Cardiac septum (tissue), 1 donor: Measurements from ENCODE around the gene C1orf210. TPM values are rescaled to one million over a fixed set of nuclear protein-coding genes. Genes with fewer than 3 reads are reported as not detected.

ENCODE experiments used
- DNase-seq: peaks from one replicate; pipeline ENCODE4 v3.0.0-alpha.2; 2020; ENCODE audit warnings: low spot score
- intact Hi-C: fragments of 100-400 bp; cut with DNase I; formaldehyde crosslinking; loops from one replicate; pipeline ENCODE4 v1.14.0; 2022
- total RNA-seq: library from RNA; stranded (reverse); fragmentation: NEBNext Ultra II Directional; extraction: Animal tissue kit (Norgen Biotek cat#: 25700); gene quantifications from one replicate; pipeline ENCODE4 v1.2.1, GENCODE V29; 2021
- donor health status: DM: no; HTN: no; CAD: no.

The C1orf210 gene
- total RNA-seq, 1 donor from 2014 or later, result not detected

DNA sequence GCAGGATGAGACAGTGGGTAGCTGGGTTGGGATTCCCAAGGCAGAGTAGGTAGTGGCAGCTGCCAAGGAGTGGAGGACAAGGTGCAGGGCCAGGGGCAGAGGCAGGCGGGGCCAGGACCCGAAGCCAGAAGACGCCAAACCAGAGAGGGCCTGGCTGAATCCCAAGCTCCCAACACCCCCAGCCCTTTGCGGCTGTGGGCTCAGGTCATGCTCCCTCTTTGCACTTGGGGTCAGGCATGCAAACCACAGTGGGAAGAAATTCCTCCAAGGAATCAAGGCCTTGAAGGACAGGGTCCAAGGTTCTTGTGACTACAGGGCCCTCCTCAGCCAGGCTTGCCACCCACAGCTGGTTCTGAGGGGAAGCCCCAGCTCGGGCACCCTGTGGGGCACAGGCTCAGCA lies 6.2 kb downstream of the C1orf210 start:
- no peak for DNase-seq
- intact Hi-C loops, result no loop called here

DNA sequence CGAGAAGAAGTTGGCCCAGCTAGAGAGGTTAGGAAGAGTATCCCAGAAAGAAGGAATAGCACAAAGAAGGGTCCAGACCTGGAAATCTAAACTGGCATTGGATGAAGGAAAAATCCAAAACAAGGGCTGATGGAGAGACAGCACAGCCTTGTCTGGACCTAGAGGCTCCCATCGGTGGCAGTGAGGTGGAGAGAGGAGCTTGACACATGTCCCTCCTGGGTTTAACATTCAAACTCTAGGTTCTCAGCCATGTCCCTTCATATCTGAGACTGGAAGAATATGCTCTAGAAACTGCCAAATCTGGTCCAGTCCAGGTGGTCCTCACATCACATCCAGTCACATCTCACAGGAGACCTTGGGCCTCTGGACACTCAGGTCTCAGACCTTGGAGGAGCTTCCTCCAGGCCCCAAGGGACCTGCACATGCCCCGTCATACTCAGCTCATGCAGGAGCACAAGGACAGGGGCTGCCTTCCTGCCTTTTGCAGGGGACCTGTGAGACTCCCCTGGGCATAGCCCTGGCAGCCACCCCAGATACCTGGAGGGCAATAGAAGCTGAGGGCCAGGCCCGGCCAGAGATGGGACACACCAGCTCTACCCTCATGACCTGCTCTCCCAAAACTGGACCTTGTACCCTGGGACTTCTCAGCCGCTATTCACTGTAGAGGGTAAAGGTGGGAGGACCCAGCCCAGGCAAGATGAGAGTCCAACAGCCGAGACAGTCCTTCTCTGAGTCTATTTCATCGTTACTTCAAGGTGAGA lies 8.1 kb downstream of the C1orf210 start:
- DNase-seq, result peak; percentile 63
- intact Hi-C loops, result no loop called here

DNA sequence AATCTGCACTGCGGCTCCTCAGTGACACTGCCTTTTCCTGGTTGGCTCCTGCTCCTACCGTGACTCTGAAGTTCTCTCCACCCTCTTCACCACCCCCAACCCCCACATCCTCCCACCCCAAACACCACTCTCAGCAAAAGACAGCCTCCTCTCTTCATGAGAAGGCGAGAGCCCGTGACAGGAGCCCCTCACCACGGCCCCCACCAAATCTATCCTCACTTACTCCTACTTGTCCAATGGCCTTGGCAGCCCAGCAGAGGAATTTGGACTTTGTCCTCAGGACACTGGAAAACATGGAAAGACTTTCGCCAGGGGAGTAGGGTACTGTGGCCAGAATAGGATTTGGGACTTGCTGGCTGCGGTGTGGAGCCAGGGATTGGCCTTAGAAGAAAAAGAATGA lies 8.7 kb downstream of the C1orf210 start:
- intact Hi-C loops, result no loop called here
- DNase-seq, result peak; percentile 43

DNA sequence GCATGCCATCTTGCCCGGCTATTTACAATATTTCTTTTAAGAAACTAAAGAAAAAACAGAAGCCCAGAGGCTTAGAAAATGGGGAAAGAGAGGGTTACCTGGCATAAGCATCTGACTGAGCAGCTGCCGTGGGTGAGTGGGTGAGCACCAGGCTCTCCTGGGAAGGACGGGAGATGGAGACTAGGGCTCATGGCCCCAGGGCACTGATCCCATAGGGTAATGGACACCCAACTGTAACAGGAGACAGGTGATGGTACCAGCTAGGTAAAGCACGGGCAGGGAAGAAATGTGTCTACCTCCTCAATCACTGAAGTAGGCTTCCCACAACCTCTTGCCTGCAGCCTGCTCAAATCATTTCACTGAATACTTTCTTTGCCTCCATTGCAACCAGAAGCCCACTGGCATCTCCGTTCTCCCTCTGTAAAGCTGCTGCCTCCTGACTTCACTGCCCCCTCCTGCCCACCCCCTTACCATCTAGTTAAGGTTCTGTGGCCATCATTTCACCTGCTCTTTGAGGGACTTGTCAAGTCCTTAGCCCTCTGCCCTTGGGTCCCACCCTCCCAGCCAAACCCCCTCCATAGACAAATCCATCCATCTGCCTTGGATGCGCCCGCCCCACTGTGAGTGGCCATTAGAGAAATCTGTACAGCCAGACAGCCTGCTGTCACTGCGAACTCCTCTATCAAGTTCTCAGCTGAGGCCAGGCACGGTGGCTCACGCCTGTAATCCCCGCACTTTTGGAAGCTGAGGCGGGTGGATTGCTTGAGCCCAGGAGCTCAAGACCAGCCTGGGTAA lies 9.4 kb downstream of the C1orf210 start:
- intact Hi-C loops, result no loop called here
- peak; percentile 63 for DNase-seq

DNA sequence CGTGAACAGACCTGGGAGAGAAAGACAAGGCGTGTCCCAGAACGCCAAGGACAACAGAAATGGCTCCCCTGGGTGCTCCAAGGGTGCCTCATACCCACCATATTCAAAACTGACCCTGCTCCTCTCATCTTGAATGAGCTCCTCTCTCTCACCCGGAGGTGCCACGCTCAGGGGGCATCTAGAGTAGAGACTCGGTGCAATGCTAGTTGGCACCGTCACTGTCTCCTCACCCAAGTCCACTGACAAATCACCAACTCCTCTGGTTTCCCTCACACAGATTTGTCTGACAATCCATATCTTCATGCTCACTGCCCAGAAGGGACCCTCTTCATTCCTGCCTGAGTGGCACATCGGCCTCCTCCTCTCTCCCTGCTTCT lies 10.6 kb downstream of the C1orf210 start:
- DNase-seq, result peak; percentile 12
- intact Hi-C loops, result no loop called here

DNA sequence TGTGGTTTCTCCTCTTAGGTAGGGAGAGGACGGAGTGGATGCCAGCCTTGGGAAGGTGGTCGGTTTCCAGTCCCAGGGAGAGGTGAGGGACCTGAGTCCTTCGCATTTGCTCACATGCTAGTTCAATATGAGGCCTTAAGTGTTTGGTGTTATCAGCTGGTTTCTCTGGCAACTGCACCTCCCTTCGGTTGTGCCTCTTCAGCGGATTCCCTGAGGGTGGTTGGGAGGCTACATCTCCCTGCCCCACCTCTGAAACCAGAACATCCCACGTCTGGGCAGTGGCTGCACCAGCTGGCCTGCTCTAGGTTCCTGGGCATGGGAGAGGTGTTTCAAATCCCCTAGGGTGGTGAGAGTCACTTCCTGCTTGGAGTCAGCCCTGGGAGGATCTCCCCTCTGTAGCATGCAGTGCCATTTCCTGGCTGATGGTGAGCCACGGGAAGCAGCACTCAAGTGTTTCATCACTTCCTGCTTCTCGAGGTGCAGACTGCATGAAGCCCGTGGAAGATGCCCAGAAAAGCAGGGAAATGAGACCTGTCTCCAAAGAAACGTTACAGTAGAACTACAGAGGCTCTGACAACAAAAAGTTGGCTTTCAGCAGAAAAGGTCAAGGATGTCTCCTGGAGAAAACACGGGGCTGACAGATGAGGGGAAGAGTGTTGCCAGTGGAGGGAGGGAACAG lies 11.1 kb downstream of the C1orf210 start:
- DNase-seq, result peak; percentile 73
- intact Hi-C loops, result no loop called here

DNA sequence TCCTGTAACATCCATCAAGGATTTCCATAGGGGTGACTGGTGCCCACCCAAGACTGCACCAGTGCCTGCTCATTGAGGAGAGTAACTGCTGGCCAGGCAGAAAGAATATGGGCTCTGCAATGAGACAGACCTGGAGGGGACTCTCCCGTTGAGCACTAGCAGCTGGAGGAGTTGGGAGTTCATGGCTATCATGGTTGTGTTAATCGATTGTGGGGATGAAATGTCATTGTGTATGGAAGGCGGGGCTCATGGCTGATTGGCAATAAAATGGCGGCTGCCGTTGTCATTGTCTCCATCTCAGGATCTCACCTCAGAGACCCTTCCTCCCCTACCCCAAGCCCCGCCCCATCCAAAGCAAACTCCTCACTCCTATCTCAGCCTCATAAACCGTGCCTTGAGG lies 11.7 kb downstream of the C1orf210 start:
- intact Hi-C loops, result no loop called here

DNA sequence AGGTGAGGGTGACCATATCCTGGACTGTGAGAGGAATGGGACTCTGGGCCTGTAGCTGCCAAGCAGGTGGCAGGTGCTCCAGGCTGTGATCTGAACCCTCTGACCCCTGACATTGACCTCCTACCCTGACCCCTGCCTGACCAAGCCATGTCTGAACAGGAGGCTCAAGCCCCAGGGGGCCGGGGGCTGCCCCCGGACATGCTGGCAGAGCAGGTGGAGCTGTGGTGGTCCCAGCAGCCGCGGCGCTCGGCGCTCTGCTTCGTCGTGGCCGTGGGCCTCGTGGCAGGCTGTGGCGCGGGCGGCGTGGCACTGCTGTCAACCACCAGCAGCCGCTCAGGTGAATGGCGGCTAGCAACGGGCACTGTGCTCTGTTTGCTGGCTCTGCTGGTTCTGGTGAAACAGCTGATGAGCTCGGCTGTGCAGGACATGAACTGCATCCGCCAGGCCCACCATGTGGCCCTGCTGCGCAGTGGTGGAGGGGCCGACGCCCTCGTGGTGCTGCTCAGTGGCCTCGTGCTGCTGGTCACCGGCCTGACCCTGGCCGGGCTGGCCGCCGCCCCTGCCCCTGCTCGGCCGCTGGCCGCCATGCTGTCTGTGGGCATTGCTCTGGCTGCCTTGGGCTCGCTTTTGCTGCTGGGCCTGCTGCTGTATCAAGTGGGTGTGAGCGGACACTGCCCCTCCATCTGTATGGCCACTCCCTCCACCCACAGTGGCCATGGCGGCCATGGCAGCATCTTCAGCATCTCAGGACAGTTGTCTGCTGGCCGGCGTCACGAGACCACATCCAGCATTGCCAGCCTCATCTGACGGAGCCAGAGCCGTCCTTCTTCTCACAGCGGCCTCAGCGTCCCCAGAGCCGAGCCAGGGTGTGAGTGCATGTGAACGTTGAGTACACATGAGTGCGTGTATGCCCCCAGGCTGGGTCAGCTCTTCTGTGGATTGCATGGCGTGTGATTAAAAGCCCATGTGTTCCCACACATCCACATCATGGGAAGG lies 12.5 kb downstream of the C1orf210 start:
- peak; percentile 60 for DNase-seq
- intact Hi-C loops, result no loop called here

More for the DNA sequence above, 11.7 kb downstream of the C1orf210 start:
- DNase-seq, result peak; percentile 12

DNA sequence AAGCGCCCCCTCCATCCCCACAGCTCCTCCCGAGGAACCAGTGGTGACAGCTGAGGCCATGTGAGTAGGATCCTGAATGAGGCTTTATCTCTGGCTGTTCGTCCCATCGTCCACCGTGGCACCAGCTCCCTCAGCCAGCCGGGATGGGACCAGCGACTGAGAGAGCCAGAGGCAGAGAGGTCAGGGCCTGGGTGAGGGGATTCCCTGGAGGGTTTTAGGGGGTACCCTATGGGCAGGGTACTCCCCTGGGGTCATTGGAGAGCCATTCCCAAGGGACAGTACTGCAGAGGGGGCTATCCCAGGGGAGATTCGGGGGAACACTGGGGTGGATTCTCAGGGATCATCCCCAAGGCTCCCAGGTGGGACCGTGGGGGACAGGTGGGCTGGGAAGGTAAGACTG lies 13.2 kb downstream of the C1orf210 start:
- intact Hi-C loops, result no loop called here
- peak; percentile 60 for DNase-seq

DNA sequence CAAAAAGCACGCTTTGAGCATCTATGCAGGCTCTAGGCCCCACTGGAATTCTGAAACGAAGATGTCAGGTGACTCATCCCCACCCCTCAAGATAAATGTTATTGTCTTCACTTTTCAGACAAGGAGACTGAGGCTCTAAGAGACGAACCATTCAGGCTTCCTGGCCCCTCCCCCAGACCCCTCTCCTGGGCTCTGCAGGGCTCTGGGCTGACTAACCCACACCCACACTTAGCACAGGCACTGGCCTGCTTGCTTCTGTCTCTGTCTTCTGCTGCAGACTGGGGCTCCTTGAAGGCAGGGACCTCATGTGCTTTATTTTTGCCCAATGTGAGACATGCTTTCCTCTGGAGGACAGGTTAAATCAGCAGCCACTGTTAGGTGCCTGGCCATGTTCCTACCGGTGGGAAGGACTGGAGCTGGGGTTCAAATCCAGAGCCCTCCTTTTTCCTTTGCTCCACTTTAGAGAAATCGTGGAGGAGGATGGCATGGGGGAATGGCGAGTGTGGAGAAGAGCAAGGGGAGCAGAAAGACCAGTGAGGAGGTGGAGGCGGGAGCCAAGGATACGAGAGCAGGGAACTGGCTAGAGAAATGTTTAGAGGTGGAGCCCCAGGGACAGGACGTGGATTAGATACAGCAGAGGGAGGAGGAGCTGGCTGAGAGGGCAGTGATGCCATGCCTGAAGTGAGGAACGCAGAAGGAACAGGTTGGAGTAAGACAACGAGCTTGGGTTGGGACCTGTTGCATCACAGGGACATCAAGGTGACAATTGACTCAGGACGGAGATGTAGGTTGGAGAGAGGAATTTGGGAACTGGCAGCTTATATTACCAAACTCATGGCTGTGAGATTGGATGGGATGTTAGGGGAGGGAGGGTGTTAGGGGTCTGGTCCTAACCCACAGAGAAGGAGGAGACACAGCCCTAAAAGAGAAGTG lies 13.9 kb downstream of the C1orf210 start:
- peak; percentile 57 for DNase-seq
- intact Hi-C loops, result no loop called here

DNA sequence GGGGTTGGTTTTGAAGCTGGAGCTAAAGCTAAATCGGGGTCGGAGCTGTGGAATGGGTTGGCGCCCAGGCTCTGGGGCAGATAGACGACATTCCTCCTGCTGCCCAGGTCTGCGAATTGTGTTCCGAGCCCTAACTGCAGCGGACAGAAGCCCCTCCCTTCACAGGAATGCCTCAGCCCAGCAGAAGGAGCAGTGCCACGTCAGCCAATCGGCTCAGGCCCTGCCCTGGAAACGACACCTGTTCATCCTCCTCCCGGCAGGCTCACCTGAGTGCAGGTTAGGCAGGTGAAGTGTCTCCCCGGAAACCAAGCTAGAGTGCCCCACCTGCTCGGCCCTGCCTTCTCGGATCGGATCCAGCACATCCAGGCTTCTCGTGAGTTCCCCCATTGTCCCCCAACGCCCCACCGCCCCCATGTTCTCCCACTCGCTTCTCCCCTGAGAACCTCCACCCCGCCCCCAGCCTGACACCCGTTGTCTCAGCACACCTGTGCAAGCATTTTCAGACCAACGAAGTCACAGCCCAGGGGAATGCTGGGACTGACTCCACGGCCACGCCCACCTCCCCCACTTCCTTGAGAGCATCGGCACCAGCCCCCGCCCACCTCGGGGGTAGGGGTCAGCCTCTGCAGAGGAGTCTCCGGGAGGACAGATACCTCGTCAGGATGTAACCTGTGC lies 14.8 kb downstream of the C1orf210 start:
- intact Hi-C loops, result no loop called here
- peak; percentile 72 for DNase-seq

DNA sequence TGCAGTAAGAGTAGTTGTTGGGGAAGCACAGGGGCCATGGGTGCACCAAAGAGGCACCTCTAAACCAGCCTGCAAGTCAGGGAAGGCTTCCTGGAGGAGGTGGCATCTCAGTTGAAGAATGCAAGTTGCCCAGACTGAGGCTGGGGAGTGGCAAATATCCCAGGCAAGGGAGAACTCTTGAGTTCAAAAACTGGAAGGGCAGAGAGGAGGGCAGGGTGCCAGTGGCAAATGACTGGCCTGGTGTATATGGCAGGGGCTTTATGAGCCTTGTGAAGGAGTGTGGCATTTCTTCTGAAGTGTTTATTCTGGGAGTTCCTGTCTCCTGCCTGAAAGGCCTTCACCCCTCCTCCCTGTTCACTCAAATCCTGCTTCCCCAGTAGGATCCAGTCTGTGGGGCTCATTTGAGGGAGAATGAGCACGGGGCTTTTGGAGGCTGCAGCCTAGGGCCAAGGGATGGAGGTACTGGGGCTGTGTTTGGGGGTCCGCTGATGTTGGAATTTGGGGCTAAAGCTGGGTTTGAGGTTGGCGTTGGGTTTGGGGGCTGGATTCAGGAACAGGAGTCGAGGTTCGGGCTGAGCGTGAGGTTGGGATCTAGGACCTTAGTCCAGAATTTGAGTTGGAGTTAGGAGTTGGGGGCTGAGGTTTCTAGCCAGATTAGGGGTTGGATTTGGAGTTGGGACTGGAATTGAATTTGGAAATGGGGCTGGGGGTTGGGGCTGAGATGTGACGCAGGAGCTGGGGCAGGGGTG lies 15.6 kb downstream of the C1orf210 start, which contains the start of gene TMEM125:
TMEM125 (plus strand) TSS at position 357 of the 749 bp plus-strand sequence. CDS start 2,740 bp downstream, outside the sequence.
- DNase-seq, result peak; percentile 49
- intact Hi-C loops, result no loop called here

DNA sequence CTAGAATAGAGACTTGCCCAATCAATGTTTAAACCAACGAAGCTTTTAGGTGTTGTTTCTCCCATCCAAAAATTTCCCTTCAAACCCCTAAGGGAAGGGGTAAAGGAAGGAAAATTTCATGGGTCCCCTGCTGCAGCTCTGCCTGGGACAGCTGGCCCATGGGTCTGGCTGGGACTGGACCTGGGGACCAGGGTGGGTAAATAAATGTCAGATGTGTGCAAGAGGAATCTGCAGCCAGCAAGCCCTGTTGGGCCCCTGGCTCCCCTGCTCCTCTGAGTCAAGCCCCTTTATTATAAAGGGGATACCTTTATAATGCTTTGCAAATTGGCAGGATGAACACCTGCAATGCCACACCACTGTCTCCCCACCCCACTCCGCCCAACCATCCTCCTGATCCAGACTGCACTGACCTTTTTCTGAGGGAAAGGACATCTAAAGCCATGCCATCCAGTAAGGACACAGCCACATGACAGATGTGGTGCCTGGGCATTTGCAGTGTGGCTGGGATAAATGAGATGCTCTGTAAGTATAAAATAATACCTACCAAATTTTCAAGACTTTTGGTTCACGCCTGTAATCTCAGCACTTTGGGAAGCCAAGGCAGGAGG lies 17.5 kb downstream of the C1orf210 start:
- intact Hi-C loops, result no loop called here
- peak; percentile 41 for DNase-seq

DNA sequence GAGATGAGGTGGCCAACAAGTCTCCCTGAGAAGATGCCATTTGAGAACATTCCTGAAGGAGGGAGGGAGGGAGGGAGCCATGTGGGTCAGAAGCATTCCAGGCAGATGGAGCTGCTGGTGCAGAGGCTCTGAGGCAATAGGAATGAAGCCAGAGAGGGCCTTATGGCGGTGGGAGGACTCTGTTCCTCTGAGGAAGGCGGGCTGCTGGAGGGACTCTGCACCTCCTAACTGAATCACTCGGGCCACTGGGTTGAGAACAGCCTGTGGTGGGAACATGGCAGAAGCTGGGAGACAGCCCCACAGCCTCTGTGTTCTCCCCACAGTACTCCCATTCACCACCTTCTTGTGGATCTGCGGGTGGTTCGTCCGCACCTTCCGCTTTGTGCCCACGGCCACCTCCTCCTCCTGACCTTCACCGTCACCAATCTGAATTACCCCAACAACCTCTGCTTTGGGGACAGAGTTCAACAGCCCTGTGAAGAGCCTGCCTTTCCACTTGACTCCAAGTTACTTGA lies 18.0 kb downstream of the C1orf210 start:
- intact Hi-C loops, result no loop called here

DNA sequence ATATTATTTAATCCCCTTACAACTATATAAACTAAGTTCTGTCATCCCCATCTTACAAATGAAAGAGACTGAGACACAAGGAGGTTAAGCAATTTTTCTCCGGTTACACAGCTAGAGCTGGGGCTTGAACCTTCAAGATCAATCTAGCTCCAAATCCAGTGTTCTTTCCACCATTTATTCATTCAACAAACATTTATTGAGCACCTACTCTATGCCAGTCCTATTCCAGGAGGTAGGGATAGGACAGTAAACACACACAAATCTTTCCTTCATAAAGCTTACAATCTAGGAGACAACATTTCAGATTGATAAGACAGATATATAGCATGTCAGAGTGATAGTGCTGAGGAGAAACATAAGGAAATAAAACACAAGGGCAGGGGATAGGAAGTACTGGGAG lies 18.5 kb downstream of the C1orf210 start:
- no peak for DNase-seq
- intact Hi-C loops, result no loop called here

More for the DNA sequence above, 18.0 kb downstream of the C1orf210 start:
- no peak for DNase-seq

DNA sequence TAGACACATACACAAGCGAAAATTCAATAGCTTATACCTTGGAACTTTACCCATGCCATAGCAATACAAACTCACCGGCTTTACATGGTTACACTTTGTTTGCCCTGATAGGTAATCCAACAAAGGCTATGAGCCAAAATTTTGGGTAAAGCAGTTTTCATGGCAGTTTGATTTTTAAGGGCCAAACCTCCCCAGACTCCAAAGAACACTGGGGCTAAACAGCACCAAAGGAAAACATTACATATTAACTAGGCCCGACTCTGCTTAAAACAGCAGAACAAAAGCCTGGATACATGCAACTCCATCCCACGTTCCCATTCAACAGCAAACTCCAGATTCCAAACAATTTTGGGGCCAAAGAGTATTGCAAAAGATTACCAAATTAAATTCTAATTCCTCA lies 19.9 kb downstream of the C1orf210 start:
- DNase-seq, result no peak
- intact Hi-C loops, result no loop called here
